Measurements from ENCODE around the gene CLEC4C.
"Not testable (repeated sequence)": the region's sequence is repeated elsewhere in the genome, so short reads cannot be mapped to it uniquely, and the experiment has no call there.

CLEC4C gene

GRCh38 chr12:7747246-7747645 lies at the start of gene CLEC4C:
Gene CLEC4C (minus strand): TSS chr12:7747375. CDS start chr12:7747348, 27 bp downstream.
- no peak for DNase-seq
- ATAC-seq, result no peak

- no peak for ATAC-seq
- DNase-seq, result no peak
Measured at GRCh38 chr12:7793211-7793610, 46.0 kb upstream of the CLEC4C start.

GRCh38 chr12:7788884-7789528 lies 41.8 kb upstream of the CLEC4C start, which contains the start of gene NANOG:
Gene NANOG (plus strand): TSS chr12:7789402. CDS start chr12:7789615, 213 bp downstream.
- not testable (repeated sequence) for DNase-seq, ATAC-seq

GRCh38 chr12:7788294-7788660 lies 41.1 kb upstream of the CLEC4C start:
- ATAC-seq, result no peak
- no peak for DNase-seq

GRCh38 chr12:7787574-7788293 lies 40.6 kb upstream of the CLEC4C start:
- ATAC-seq (no peak), DNase-seq (no peak)

- no peak for ATAC-seq
- no peak for DNase-seq
Measured at GRCh38 chr12:7784701-7785100, 37.5 kb upstream of the CLEC4C start.

- not testable (repeated sequence) for DNase-seq, ATAC-seq
Measured at GRCh38 chr12:7783433-7783832, 36.3 kb upstream of the CLEC4C start.

GRCh38 chr12:7782055-7782454 lies 34.9 kb upstream of the CLEC4C start:
- no peak for ATAC-seq
- no peak for DNase-seq

- DNase-seq (no peak), ATAC-seq (no peak)
Measured at GRCh38 chr12:7781274-7781673, 34.1 kb upstream of the CLEC4C start.

- no peak for DNase-seq
- ATAC-seq, result no peak
Measured at GRCh38 chr12:7769999-7770398, 22.8 kb upstream of the CLEC4C start.

GRCh38 chr12:7758766-7759140 lies 11.6 kb upstream of the CLEC4C start:
- ATAC-seq, result no peak
- no peak for DNase-seq

- ATAC-seq, result no peak
- DNase-seq, result no peak
Measured at GRCh38 chr12:7756993-7757392, 9.8 kb upstream of the CLEC4C start.

- not testable (repeated sequence) for DNase-seq, ATAC-seq
Measured at GRCh38 chr12:7755668-7756067, 8.5 kb upstream of the CLEC4C start.

- not testable (repeated sequence) for ATAC-seq, DNase-seq
Measured at GRCh38 chr12:7751941-7752922, 5.1 kb upstream of the CLEC4C start.

GRCh38 chr12:7751394-7751793 lies 4.2 kb upstream of the CLEC4C start:
- ATAC-seq, result no peak
- DNase-seq, result no peak

- ATAC-seq (no peak), DNase-seq (no peak)
Measured at GRCh38 chr12:7750350-7750749, 3.2 kb upstream of the CLEC4C start.

- ATAC-seq, result no peak
- no peak for DNase-seq
Measured at GRCh38 chr12:7749442-7749841, 2.3 kb upstream of the CLEC4C start.

GRCh38 chr12:7748852-7749251 lies 1.7 kb upstream of the CLEC4C start:
- ATAC-seq (no peak), DNase-seq (no peak)

- no peak for DNase-seq
- ATAC-seq, result no peak
Measured at GRCh38 chr12:7732993-7733392, 14.2 kb downstream of the CLEC4C start.

GRCh38 chr12:7731486-7731885 lies 15.7 kb downstream of the CLEC4C start:
- ATAC-seq (no peak), DNase-seq (no peak)

- DNase-seq, ATAC-seq: not testable (repeated sequence)
Measured at GRCh38 chr12:7730984-7731383, 16.2 kb downstream of the CLEC4C start.

- DNase-seq, result no peak
Measured at GRCh38 chr12:7729746-7730145, 17.4 kb downstream of the CLEC4C start.

GRCh38 chr12:7723926-7724325 lies 23.2 kb downstream of the CLEC4C start:
- ATAC-seq (no peak), DNase-seq (no peak)

More at GRCh38 chr12:7729746-7730145, 17.4 kb downstream of the CLEC4C start:
- ATAC-seq, result no peak
